ENCODE results near the gene TCF3. TPM values are rescaled to one million over a fixed set of nuclear protein-coding genes. Genes with fewer than 3 reads are reported as not detected.
"Not testable (repeated sequence)": the region's sequence is repeated elsewhere in the genome, so short reads cannot be mapped to it uniquely, and the experiment has no call there.

The TCF3 gene
- total RNA-seq: 100 to 1,000 TPM in 1 of 4 donors, 10 to 100 TPM in 3; 23.4 to 299 (median 37.3) TPM

GRCh38 chr19:1652471-1653299, at the start of gene TCF3:
TSS of gene TCF3 (minus strand) at chr19:1652615. CDS start at chr19:1650248, 2,367 bp downstream.
- peak within 1 kb of the TSS; percentile 100 for H3K27ac ChIP-seq
- WGBS, 2 donors: 0% methylated on average over 24 to 41 of the region's 107 CpGs
- peak within 1 kb of the TSS; percentile 80 to 98 (median 87) for H3K4me3 ChIP-seq
- H3K27me3 ChIP-seq: peaks cover 0 to 3% of the 10 kb centered on the region in 2 donors
- H3K4me1 ChIP-seq: peaks cover 0 to 38% (median 20%) of the 10 kb centered on the region in 4 donors
- peaks cover 0 to 22% (median 0%) of the 10 kb centered on the region in 3 donors for H3K36me3 ChIP-seq
- H3K9me3 ChIP-seq: no peaks in the 10 kb centered on the region
- peak; percentile 98 for DNase-seq (ENCODE audit: low spot score in 2 of 2)
- TF ChIP-seq CTCF (IDR thresholded peaks at IDR 0.05): peak in 2 of 5 experiments; percentile 38 to 67
- TF ChIP-seq POLR2A (IDR thresholded peaks at IDR 0.05): peak in 1 of 2 donors; percentile 45
- TF ChIP-seq EP300 (IDR thresholded peaks at IDR 0.05): peak; percentile 89 to 94

GRCh38 chr19:1700733-1701663, 48.6 kb upstream of the TCF3 start:
- TF ChIP-seq POLR2A (IDR thresholded peaks at IDR 0.05): no peak
- 23% methylated on average over 26 of the region's 26 CpGs for WGBS, 2 donors
- H3K9me3 ChIP-seq: peaks cover 0 to 20% (median 0%) of the 10 kb centered on the region in 4 donors
- no peaks in the 10 kb centered on the region for H3K36me3 ChIP-seq
- peaks cover 3 to 55% of the 10 kb centered on the region in 2 donors for H3K27me3 ChIP-seq
- no peak overlapping the region for H3K27ac ChIP-seq
- no peak for DNase-seq (ENCODE audit: low spot score in 2 of 2)
- no peaks in the 10 kb centered on the region for H3K4me1 ChIP-seq
- no peak overlapping the region for H3K4me3 ChIP-seq

- 50 to 56% methylated on average over 21 to 28 of the region's 31 CpGs for WGBS, 2 donors
- Histone ChIP-seq H3K36me3 (no peaks in the 10 kb centered on the region), H3K27me3 (peaks cover 3 to 54% of the 10 kb centered on the region in 2 donors)
These were observed 47.8 kb upstream of the TCF3 start for GRCh38 chr19:1699998-1700732.

GRCh38 chr19:1699386-1699785, 47.0 kb upstream of the TCF3 start:
- H3K9me3 ChIP-seq: peaks cover 0 to 27% (median 0%) of the 10 kb centered on the region in 4 donors
- no peaks in the 10 kb centered on the region for H3K36me3 ChIP-seq
- 76 to 86% methylated on average over 11 to 13 of the region's 19 CpGs for WGBS, 2 donors
- TF ChIP-seq CTCF (IDR thresholded peaks at IDR 0.05): no peak
- no peak for TF ChIP-seq POLR2A (IDR thresholded peaks at IDR 0.05)
- TF ChIP-seq EP300 (IDR thresholded peaks at IDR 0.05): no peak
- H3K27me3 ChIP-seq: peaks cover 3 to 53% of the 10 kb centered on the region in 2 donors
- no peak overlapping the region for H3K27ac ChIP-seq
- no peak overlapping the region for H3K4me3 ChIP-seq
- no peaks in the 10 kb centered on the region for H3K4me1 ChIP-seq
- no peak for DNase-seq (ENCODE audit: low spot score in 2 of 2)

More at GRCh38 chr19:1699998-1700732, 47.8 kb upstream of the TCF3 start:
- DNase-seq (ENCODE audit: low spot score in 2 of 2): no peak
- Histone ChIP-seq H3K4me3 (no peak overlapping the region), H3K4me1 (no peaks in the 10 kb centered on the region), H3K27ac (no peak overlapping the region), H3K9me3 (peaks cover 0 to 27% (median 0%) of the 10 kb centered on the region in 4 donors)
- TF ChIP-seq CTCF (IDR thresholded peaks at IDR 0.05) (no peak), EP300 (IDR thresholded peaks at IDR 0.05) (no peak), POLR2A (IDR thresholded peaks at IDR 0.05) (no peak)

GRCh38 chr19:1698636-1699035, 46.2 kb upstream of the TCF3 start:
- no peaks in the 10 kb centered on the region for H3K4me1 ChIP-seq

GRCh38 chr19:1695481-1695880, 43.1 kb upstream of the TCF3 start:
- not testable (repeated sequence) for H3K4me3 ChIP-seq; H3K4me1 ChIP-seq; H3K36me3 ChIP-seq; H3K27ac ChIP-seq; DNase-seq (ENCODE audit: low spot score in 2 of 2)
- peaks cover 0 to 24% (median 0%) of the 10 kb centered on the region in 4 donors for H3K9me3 ChIP-seq
- peaks cover under 1 to 67% of the 10 kb centered on the region in 2 donors for H3K27me3 ChIP-seq
- 82 to 84% methylated on average over 12 of the region's 12 CpGs for WGBS, 2 donors

More at GRCh38 chr19:1698636-1699035, 46.2 kb upstream of the TCF3 start:
- no peak for TF ChIP-seq CTCF (IDR thresholded peaks at IDR 0.05)
- TF ChIP-seq POLR2A (IDR thresholded peaks at IDR 0.05): no peak
- no peak for TF ChIP-seq EP300 (IDR thresholded peaks at IDR 0.05)
- Histone ChIP-seq H3K27me3 (peaks cover 3 to 54% of the 10 kb centered on the region in 2 donors), H3K9me3 (peaks cover 0 to 25% (median 0%) of the 10 kb centered on the region in 4 donors), H3K4me3 (no peak overlapping the region), H3K27ac (no peak overlapping the region), H3K36me3 (no peaks in the 10 kb centered on the region)
- WGBS, 2 donors: 71 to 80% methylated on average over 21 to 26 of the region's 26 CpGs
- no peak for DNase-seq (ENCODE audit: low spot score in 2 of 2)

All from tibial nerve (tissue), 4 donors.